Measurements from ENCODE around the gene TPO. TPM values are rescaled to one million over a fixed set of nuclear protein-coding genes. Genes with fewer than 3 reads are reported as not detected.

The TPO gene
- polyA plus RNA-seq, 3 donors: not detected

GRCh38 chr2:1422131-1422530, 8.9 kb downstream of the TPO start:
- Histone ChIP-seq H3K4me3 (replicated peaks in 1 of 3; ENCODE audit: low read depth in 2 of 3, low read length in 3 of 3) (no peak overlapping the region), H3K36me3 (replicated peaks in 1 of 2; ENCODE audit: control insufficient read depth in 1 of 2, insufficient read depth in 2 of 2, low read length in 2 of 2) (no peaks in the 10 kb centered on the region), H3K27ac (ENCODE audit: low read depth in 1 of 2, low read length in 2 of 2) (no peak overlapping the region), H3K9ac (ENCODE audit: insufficient read depth, low read length, poor library complexity, severe bottlenecking) (no peak overlapping the region), H3K79me2 (ENCODE audit: insufficient read depth, low read length) (no peaks in the 10 kb centered on the region), H2AFZ (ENCODE audit: insufficient read depth, low read depth, low read length, poor library complexity, severe bottlenecking) (no peak overlapping the region), H3K27me3 (ENCODE audit: control insufficient read depth in 2 of 2, insufficient read depth in 2 of 2, low read length in 2 of 2) (no peaks in the 10 kb centered on the region), H3K4me2 (replicated peaks; ENCODE audit: extremely low read depth, low read length, poor library complexity, severe bottlenecking) (no peak overlapping the region), H3K4me1 (ENCODE audit: control insufficient read depth in 1 of 2, insufficient read depth in 2 of 2, low read length in 2 of 2) (no peaks in the 10 kb centered on the region), H4K20me1 (ENCODE audit: insufficient read depth, low read length) (no peaks in the 10 kb centered on the region), H3K9me3 (replicated peaks in 1 of 2; ENCODE audit: control insufficient read depth in 1 of 2, insufficient read depth in 1 of 2, low read length in 2 of 2) (peaks cover 0 to 1% of the 10 kb centered on the region in 2 donors)
- no peak for TF ChIP-seq CTCF (IDR thresholded peaks at IDR 0.05)
- Mint-ChIP-seq H3K27me3 (ENCODE audit: low read depth in 3 of 3) (peaks cover 0 to 6% (median 2%) of the 10 kb centered on the region in 3 donors), H3K4me3 (no peak overlapping the region), H3K27ac (no peak overlapping the region), H3K36me3 (no peaks in the 10 kb centered on the region), H3K9me3 (peaks cover 0 to 10% (median 2%) of the 10 kb centered on the region in 7 donors), H3K4me1 (no peaks in the 10 kb centered on the region)
- DNase-seq: no peak
- intact Hi-C loops (cut with micrococcal nuclease): no loop called here
- WGBS (ENCODE audit: insufficient coverage): 89% methylated on average over 17 of the region's 22 CpGs

- 87% methylated on average over 25 of the region's 26 CpGs for WGBS (ENCODE audit: insufficient coverage)
- Histone ChIP-seq H4K20me1 (ENCODE audit: insufficient read depth, low read length) (no peaks in the 10 kb centered on the region), H3K4me3 (replicated peaks in 1 of 3; ENCODE audit: low read depth in 2 of 3, low read length in 3 of 3) (no peak overlapping the region), H3K27ac (ENCODE audit: low read depth in 1 of 2, low read length in 2 of 2) (no peak overlapping the region), H3K79me2 (ENCODE audit: insufficient read depth, low read length) (no peaks in the 10 kb centered on the region), H3K9ac (ENCODE audit: insufficient read depth, low read length, poor library complexity, severe bottlenecking) (no peak overlapping the region), H3K9me3 (replicated peaks in 1 of 2; ENCODE audit: control insufficient read depth in 1 of 2, insufficient read depth in 1 of 2, low read length in 2 of 2) (peaks cover 0 to 6% of the 10 kb centered on the region in 2 donors), H3K36me3 (replicated peaks in 1 of 2; ENCODE audit: control insufficient read depth in 1 of 2, insufficient read depth in 2 of 2, low read length in 2 of 2) (no peaks in the 10 kb centered on the region), H3K4me1 (ENCODE audit: control insufficient read depth in 1 of 2, insufficient read depth in 2 of 2, low read length in 2 of 2) (no peaks in the 10 kb centered on the region), H3K4me2 (replicated peaks; ENCODE audit: extremely low read depth, low read length, poor library complexity, severe bottlenecking) (no peak overlapping the region), H3K27me3 (ENCODE audit: control insufficient read depth in 2 of 2, insufficient read depth in 2 of 2, low read length in 2 of 2) (no peaks in the 10 kb centered on the region), H2AFZ (ENCODE audit: insufficient read depth, low read depth, low read length, poor library complexity, severe bottlenecking) (no peak overlapping the region)
- peaks cover 0 to 6% (median 2%) of the 10 kb centered on the region in 3 donors for H3K27me3 Mint-ChIP-seq (ENCODE audit: low read depth in 3 of 3)
- no peak overlapping the region for H3K4me3 Mint-ChIP-seq
- intact Hi-C loops (cut with micrococcal nuclease): no loop called here
- H3K9me3 Mint-ChIP-seq: peaks cover 0 to 14% (median 2%) of the 10 kb centered on the region in 7 donors
- no peak for DNase-seq
- H3K27ac Mint-ChIP-seq: no peak overlapping the region
- no peaks in the 10 kb centered on the region for H3K36me3 Mint-ChIP-seq
- H3K4me1 Mint-ChIP-seq: no peaks in the 10 kb centered on the region
- no peak for TF ChIP-seq CTCF (IDR thresholded peaks at IDR 0.05)
These were observed 9.5 kb downstream of the TPO start for GRCh38 chr2:1422716-1423285.

Measured in CD14-positive monocyte (primary cell).